ENCODE measurements around the gene USP7.
"Not testable (repeated sequence)": the region's sequence is repeated elsewhere in the genome, so short reads cannot be mapped to it uniquely, and the experiment has no call there.

USP7 gene

GRCh38 chr16:8935989-8936388 lies 27.7 kb downstream of the USP7 start:
- TF ChIP-seq POLR2A (IDR thresholded peaks at IDR 0.05; ENCODE audit: low read length) (no peak), GATA1 (IDR thresholded peaks at IDR 0.05; ENCODE audit: low read depth, low read length) (no peak)
- peak; percentile 29 to 49 for DNase-seq

- TF ChIP-seq POLR2A (IDR thresholded peaks at IDR 0.05; ENCODE audit: low read length) = no peak
- TF ChIP-seq GATA1 (IDR thresholded peaks at IDR 0.05; ENCODE audit: low read depth, low read length) = no peak
Observed at GRCh38 chr16:8934601-8935000, 29.1 kb downstream of the USP7 start.

GRCh38 chr16:8931859-8932258 lies 31.8 kb downstream of the USP7 start:
- DNase-seq = peak; percentile 59 to 71
- TF ChIP-seq POLR2A (IDR thresholded peaks at IDR 0.05; ENCODE audit: low read length) (no peak), GATA1 (IDR thresholded peaks at IDR 0.05; ENCODE audit: low read depth, low read length) (no peak)

More at GRCh38 chr16:8934601-8935000, 29.1 kb downstream of the USP7 start:
- DNase-seq = no peak

- no peak for TF ChIP-seq GATA1 (IDR thresholded peaks at IDR 0.05; ENCODE audit: low read depth, low read length)
- TF ChIP-seq POLR2A (IDR thresholded peaks at IDR 0.05; ENCODE audit: low read length) = no peak
- no peak for DNase-seq
Observed at GRCh38 chr16:8929086-8929748, 34.5 kb downstream of the USP7 start.

GRCh38 chr16:8928467-8928957 lies 35.2 kb downstream of the USP7 start:
- no peak for DNase-seq
- TF ChIP-seq GATA1 (IDR thresholded peaks at IDR 0.05; ENCODE audit: low read depth, low read length) (no peak), POLR2A (IDR thresholded peaks at IDR 0.05; ENCODE audit: low read length) (no peak)

- no peak for DNase-seq
- TF ChIP-seq POLR2A (IDR thresholded peaks at IDR 0.05; ENCODE audit: low read length) = no peak
- no peak for TF ChIP-seq GATA1 (IDR thresholded peaks at IDR 0.05; ENCODE audit: low read depth, low read length)
Observed at GRCh38 chr16:8926827-8927226, 36.9 kb downstream of the USP7 start.

GRCh38 chr16:8925455-8925854 lies 38.3 kb downstream of the USP7 start:
- TF ChIP-seq POLR2A (IDR thresholded peaks at IDR 0.05; ENCODE audit: low read length) (no peak), GATA1 (IDR thresholded peaks at IDR 0.05; ENCODE audit: low read depth, low read length) (no peak)
- no peak for DNase-seq

GRCh38 chr16:8924214-8924613 lies 39.5 kb downstream of the USP7 start:
- TF ChIP-seq POLR2A (IDR thresholded peaks at IDR 0.05; ENCODE audit: low read length) (no peak), GATA1 (IDR thresholded peaks at IDR 0.05; ENCODE audit: low read depth, low read length) (no peak)
- DNase-seq = no peak

- TF ChIP-seq POLR2A (IDR thresholded peaks at IDR 0.05; ENCODE audit: low read length) (no peak), GATA1 (IDR thresholded peaks at IDR 0.05; ENCODE audit: low read depth, low read length) (no peak)
- DNase-seq = no peak
Observed at GRCh38 chr16:8923199-8923598, 40.5 kb downstream of the USP7 start.

GRCh38 chr16:8921347-8921984 lies 42.2 kb downstream of the USP7 start:
- TF ChIP-seq GATA1 (IDR thresholded peaks at IDR 0.05; ENCODE audit: low read depth, low read length) = no peak
- TF ChIP-seq POLR2A (IDR thresholded peaks at IDR 0.05; ENCODE audit: low read length) = no peak
- DNase-seq = no peak

- DNase-seq = no peak
- TF ChIP-seq GATA1 (IDR thresholded peaks at IDR 0.05; ENCODE audit: low read depth, low read length) (no peak), POLR2A (IDR thresholded peaks at IDR 0.05; ENCODE audit: low read length) (no peak)
Observed at GRCh38 chr16:8920645-8921346, 42.9 kb downstream of the USP7 start.

- TF ChIP-seq GATA1 (IDR thresholded peaks at IDR 0.05; ENCODE audit: low read depth, low read length) (no peak), POLR2A (IDR thresholded peaks at IDR 0.05; ENCODE audit: low read length) (no peak)
- no peak for DNase-seq
Observed at GRCh38 chr16:8919934-8920462, 43.7 kb downstream of the USP7 start.

GRCh38 chr16:8919089-8919933 lies 44.4 kb downstream of the USP7 start:
- TF ChIP-seq GATA1 (IDR thresholded peaks at IDR 0.05; ENCODE audit: low read depth, low read length) (no peak), POLR2A (IDR thresholded peaks at IDR 0.05; ENCODE audit: low read length) (no peak)
- no peak for DNase-seq

- DNase-seq = not testable (repeated sequence)
Observed at GRCh38 chr16:8917336-8917735, 46.4 kb downstream of the USP7 start.

Measured in erythroblast (primary cell).